GM12864 (cell line): Measurements from ENCODE around the gene FAM200A.

Source experiments
- DNase-seq: peaks from one replicate; pipeline ENCODE4 v3.0.0-alpha.2; 2011; ENCODE audit warnings: low read depth
- H3K4me3 ChIP-seq: 2 replicates; pipeline ENCODE4 v1.5.1; 2011; ENCODE audit warnings: mild to moderate bottlenecking, low read depth, low read length, control low read depth
- CTCF ChIP-seq: IDR thresholded peaks from 2 replicates; pipeline ENCODE4 v1.5.1; 2011; ENCODE audit warnings: low read depth, mild to moderate bottlenecking, moderate library complexity, low read length, control low read depth, inconsistent platforms; ENCODE audit errors: missing control alignments

Gene FAM200A

GRCh38 chr7:99543081-99543671 lies 8.7 kb downstream of the FAM200A start:
- DNase-seq = no peak
- no peak for TF ChIP-seq CTCF
- H3K4me3 ChIP-seq = no peak overlapping the region

DNA sequence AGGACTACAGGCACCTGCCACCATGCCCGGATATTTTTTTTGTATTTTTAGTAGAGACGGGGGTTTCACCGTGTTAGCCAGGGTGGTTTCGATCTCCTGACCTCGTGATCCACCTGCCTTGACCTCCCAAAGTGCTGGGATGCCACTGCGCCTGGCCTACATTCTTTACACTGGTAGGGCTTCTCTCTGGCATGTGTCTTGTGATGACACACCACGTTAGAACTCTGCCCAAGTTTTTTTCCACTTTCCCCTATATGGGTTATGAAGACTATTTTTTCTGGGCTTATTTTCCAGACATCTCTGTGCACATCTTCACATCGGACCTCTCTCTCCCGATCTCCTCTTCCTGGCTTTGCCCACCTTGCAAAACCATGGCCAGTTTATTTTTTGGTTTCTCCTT lies 10.7 kb downstream of the FAM200A start:
- H3K4me3 ChIP-seq = no peak overlapping the region
- no peak for TF ChIP-seq CTCF
- no peak for DNase-seq

- DNase-seq = no peak
- H3K4me3 ChIP-seq = no peak overlapping the region
- TF ChIP-seq CTCF = no peak
Observed at GRCh38 chr7:99540542-99540941, 11.4 kb downstream of the FAM200A start.

- DNase-seq = no peak
- no peak overlapping the region for H3K4me3 ChIP-seq
- TF ChIP-seq CTCF = no peak
Observed at GRCh38 chr7:99539213-99539811, 12.6 kb downstream of the FAM200A start.

GRCh38 chr7:99535667-99536066 lies 16.2 kb downstream of the FAM200A start:
- no peak overlapping the region for H3K4me3 ChIP-seq
- TF ChIP-seq CTCF = no peak
- DNase-seq = no peak

GRCh38 chr7:99531354-99531765 lies 20.6 kb downstream of the FAM200A start:
- DNase-seq = no peak
- no peak overlapping the region for H3K4me3 ChIP-seq

More at GRCh38 chr7:99531354-99531765, 20.6 kb downstream of the FAM200A start:
- no peak for TF ChIP-seq CTCF
